NCI-H2227 treated with DMSO at 0.1 percent for 48 hours (cell line): ENCODE data around the gene ARHGAP44.
"Not testable (repeated sequence)": the region's sequence is repeated elsewhere in the genome, so short reads cannot be mapped to it uniquely, and the experiment has no call there.

Experiments
- DNase-seq: peaks from one replicate; lab custom pipeline; 2025; lab: John Stamatoyannopoulos, UW

Gene ARHGAP44

DNA sequence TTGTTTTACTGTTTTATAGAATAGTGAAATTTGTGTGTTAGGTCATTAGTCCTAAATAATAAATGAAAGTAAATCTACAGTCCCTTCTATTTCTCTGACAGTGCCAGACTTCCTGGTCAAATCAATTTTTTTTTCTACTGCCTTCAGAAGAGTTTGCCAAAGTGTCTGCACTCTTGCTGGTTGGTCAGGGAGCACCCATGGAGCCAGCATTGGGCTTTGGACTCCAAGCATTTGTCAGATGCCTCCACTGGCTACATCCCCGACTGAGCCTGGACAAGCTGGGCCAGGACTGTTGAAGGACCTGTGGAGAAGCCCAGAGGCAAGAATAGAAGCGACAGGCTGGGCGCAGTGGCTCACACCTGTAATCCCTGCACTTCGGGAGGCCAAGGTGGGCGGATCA lies 174.9 kb downstream of the ARHGAP44 start:
- DNase-seq = no peak

DNA sequence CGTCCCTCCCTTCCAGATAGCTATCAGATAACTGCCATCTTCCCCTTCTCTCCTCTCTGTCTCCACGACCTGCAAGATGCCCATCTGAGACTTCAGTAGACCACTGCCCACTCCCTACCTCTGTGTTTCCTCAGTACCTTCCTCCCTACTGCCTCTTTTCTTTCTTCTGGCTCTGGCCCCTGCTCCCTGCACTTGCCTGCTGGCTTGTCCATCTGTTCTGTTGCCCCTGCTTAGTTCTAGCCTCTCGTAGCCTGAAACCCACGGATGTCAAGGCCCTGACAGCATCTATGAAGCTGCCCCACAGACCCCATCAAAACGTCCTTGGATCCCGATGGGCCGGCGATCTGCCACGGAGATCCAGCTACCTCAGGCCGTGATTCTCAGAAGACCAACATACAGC lies 175.5 kb downstream of the ARHGAP44 start:
- DNase-seq = no peak

DNA sequence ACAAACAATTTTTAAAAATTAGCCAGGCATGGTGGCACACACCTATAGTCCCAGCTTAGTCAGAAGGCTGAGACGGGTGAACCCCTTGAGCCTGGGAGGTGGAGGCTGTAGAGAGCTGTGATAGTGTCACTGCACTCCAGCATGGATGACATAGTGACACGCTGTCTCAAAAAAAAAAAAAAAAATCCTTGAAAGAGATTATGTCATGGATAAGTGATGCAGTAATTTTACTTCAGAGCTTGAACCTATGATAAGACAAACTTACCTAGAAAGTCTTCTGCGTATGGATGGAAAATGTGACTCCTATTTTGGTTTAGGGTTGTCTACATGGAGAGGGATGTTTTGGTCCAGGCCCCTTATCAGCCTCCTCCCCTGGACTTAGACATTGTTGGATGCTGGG lies 176.7 kb downstream of the ARHGAP44 start:
- DNase-seq = no peak

DNA sequence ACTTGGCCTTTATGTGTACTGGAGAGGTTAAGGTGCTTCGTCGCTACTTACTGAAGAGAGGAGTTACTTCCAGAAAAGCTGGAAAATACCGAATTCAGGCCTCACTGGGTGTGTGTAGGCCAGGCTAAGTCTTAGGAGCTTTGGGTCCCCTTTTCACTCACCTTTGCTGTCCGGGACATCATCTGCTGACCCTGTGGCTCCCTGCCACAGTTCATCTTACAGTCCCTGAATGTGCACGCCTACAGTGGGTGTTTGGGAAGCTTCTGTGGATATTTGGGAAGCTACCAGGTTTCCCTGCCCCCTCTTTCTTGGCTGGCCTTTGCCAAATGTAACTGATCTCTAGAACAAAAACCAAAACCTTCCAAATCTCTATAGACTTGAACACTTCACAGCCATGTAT lies 177.1 kb downstream of the ARHGAP44 start:
- DNase-seq = no peak

DNA sequence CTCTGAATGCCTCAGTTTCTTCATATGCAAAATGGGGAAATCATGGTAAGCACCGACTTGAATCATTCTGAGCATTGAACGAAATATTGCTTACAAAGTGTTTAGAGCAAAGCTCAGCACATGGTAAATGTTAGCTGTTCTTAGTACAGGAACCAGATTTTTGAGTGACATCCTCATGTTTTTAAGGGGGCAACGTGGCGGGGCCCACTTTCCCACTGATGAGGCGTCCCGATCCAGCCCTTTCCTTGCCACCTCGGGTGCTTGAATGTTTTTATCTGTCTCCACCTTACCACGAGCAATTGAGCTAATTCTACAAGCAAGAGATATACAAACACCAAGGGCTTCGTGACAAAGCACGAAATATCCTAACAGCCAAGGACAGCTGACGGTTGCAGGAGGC lies 178.7 kb downstream of the ARHGAP44 start:
- DNase-seq = no peak

DNA sequence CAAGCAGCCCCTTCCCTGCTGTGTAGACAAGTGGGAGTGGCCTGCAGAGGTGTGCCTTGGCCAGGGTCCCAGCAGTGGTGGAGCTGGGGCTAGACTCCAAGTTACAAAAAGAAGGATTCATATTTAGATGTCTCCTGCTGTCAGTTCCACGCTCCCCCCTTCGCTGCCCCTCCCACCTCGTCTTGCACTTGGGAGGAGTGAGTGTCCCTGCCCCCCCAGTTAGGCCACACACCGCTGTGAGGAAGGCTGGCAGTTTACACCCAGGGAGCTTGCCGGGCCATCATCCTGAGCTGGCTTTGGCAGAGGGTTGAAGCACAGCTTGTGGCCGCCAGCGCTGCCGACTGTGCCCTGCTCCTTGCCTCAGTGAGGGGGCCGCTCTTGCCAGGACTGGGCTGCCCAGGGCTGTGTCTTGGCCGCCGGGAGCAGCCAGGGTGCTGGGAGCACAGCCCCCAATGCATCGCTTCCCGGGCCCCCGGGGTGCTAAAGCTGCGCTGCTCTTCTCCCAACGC lies 184.3 kb downstream of the ARHGAP44 start:
- no peak for DNase-seq

DNA sequence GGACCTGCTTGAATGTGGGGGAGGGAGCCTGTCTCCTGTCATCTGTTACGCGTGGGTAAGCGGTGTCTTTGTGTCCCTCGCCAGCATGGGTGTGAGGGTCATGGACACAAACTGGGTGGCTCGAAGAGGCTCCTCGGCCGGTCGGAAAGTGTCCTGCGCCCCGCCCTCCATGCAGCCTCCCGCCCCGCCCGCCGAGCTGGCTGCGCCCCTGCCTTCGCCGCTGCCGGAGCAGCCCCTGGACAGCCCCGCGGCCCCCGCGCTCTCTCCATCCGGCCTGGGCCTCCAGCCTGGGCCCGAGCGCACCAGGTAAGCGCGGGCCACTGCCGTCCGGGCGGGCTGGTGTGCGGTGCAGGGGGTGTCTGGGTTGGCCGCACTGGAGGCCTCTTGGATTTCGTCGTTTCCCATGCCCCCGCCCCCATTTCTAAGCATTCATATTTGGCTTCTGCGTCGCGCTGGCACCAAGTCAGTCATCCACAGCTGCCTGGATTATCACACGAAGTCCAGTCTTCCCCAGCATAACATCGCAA lies 184.8 kb downstream of the ARHGAP44 start:
- no peak for DNase-seq

DNA sequence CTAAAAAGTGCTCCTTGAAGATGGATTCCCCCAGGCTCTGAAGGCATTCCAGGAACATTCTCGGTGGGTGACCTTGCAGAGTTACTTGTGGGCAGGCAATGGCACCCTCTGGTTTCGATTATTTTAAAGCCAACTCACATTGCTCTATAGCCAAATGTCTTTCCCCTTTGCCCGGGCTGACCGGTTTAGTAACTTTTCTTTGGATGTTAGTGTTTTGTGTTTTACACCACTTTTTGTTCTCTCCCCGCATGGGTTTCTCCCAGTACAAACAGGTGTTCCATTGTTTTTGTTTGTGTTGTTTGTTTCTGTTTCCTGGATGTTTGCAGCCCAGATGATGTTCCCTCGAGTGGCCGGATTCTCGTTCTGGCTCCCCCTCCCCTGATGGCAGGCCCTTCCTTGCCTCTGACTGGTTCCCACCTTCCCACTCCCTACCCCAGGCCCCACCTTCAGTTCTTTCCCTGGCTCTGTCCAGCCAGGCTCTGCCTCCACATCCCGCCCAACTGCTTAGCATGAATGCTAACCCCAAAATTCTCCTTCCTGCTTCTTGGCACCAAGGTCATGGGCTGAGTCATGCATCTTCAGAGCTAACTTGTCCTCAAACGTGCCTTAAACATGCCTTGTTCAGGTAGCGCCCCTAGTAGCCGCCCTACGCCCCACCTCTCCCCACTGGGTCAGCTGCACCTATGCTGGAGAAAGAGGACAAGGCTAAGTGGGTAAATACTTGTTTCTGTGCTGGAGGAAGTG lies 187.9 kb downstream of the ARHGAP44 start:
- no peak for DNase-seq

DNA sequence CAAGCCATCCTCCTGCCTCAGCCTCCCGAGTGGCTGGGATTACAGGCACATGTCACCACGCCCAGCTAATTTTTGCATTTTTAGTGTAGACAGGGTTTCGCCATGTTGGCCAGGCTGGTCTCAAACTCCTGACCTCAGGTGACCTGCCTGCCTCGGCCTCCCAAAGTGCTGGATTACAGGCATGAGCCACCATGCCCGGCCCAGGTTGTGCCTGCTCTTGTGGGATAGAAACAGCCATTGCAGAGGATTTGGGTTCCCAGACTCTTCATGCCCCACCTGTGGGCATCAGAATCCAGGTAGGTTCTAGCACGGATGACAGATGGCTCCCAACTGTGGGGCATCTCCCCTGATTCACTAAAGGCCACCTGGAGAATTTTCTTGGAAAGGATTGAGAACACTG lies 189.5 kb downstream of the ARHGAP44 start:
- not testable (repeated sequence) for DNase-seq

DNA sequence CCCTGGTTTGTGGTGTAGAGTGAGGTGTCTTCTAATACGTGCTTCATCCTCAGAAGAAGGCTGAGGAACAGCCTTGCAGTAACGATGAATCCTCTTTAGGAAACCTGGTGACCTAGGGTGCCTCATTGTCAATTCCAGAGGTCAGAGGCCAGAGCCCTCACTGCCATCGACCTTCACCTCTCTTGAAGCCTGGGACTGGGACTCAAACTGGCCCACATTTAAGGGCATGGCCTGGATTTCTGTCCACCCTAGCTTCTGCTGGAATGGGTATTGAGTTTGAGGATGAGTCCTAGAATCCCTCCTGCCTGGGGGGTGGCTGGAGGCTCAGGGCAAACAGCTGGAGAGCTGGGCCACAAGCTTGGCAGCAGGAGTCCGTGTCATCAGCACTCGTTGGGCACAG lies 189.9 kb downstream of the ARHGAP44 start:
- DNase-seq = no peak

DNA sequence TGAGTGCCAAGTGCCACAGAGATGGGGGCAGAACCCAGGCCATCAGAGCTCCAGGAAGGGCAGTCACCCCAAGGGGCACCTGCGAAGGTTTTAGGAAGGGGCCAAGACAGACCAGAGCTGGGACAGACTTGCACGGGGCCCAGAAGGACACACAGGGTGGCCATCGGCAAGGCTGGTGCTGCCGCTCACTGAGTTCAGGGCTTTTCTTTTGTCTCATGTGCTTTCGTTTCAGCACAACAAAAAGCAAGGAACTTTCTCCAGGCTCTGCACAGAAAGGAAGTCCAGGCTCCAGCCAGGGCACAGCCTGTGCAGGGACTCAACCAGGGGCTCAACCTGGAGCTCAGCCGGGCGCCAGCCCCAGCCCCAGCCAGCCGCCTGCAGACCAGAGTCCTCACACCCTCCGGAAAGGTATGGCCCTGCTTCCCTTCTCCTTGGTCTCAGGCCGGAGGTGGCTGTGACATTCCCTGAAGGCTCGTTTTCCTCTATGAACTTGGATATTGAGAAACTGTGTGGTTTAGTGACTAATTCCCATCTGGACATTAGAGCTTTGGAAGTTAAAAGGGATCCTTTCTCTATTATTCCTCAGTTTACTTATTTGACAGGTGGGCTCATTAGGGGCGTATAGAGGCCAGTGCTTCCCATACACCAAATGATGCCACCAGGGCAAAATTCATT lies 190.7 kb downstream of the ARHGAP44 start:
- no peak for DNase-seq

DNA sequence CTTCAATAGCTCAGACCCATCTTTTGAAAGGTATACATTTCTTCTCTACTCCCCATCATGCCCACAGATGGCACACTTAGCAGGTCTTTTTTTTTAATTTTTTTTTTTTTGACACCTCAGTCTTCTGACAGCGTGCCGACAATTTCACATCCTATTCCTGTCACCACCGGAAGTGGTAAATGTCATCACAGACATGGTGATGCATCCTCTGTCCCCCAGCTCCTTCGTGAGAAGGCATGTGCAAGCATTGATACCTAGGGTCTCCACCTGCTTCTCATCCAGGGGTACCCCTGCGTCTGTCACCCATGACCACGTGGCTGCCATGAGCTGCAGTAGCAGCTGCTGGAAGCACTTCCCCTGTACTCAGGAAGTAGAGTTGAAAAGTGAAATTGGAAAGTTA lies 192.9 kb downstream of the ARHGAP44 start:
- DNase-seq = no peak

DNA sequence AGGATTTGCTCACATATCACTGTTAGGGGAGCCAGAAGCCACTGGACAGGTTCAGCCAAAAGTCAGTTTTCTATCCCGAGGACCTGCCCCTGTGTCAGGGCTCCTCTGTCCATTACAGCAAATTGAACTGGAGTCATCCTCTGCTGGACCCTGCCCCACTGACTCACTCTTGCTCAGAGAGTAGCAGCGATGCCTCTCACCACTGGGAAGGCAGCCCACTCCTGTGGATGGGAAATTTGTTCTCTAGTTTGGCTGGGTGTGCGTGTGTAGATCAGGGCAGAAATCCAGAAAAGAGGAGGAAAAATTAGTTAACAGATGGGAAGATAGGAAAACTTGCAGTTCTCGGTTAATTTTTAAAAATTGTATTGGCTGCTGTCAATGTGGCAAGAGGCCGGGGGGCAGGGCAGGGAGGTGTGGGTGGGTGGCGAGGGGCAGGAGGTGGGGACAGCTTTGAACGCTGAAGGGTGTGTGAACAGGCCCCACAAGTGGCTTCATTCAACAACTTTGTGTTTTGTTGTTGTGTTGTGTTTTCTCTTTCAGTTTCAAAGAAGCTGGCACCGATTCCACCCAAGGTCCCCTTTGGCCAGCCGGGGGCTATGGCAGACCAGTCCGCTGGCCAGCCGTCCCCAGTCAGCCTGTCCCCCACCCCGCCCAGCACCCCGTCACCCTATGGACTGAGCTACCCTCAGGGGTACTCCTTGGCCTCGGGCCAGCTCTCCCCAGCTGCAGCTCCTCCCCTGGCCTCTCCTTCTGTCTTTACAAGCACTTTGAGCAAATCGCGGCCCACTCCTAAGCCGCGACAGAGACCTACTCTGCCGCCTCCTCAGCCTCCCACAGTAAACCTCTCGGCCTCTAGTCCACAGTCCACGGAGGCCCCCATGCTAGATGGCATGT lies 194.9 kb downstream of the ARHGAP44 start:
- no peak for DNase-seq

DNA sequence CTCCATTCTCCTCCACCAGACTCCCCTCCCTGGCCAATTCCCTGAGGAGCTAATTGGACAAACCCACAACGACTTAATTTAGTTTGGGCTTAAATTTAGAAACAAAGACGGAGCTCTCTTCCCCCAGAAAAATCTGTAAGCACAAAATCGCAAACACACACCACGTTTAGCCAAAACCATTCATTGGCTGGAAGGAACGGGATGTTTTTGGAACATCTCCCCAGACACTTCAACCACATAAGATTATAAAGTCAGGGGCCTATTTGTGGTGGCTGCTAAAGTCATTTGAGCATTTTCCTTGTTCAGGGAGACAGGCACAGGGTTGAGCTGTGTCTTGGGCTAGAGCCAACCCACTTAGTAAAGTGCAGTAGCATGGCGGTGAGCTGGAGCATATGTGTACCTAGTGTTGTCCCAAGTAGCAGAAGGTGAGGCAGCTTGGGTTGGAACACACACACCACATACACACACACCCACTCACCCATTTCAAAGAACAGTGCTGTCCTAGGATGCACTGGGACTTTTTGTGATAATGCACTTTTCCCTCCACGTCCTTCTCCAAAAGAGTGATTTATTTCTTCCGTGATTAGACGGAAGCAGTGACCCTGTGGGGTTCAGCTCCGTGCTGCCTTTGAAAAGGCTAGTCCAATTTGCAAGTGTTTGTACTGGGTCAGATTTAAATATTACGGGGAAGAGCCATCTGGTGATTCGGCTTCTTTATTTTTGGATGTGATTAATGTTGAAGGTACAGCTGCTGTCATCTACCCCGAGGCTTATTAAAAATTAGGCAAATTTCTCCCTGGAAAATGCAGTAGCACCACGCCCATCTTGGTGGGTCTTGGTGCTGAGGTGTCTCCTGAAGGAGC lies 196.4 kb downstream of the ARHGAP44 start:
- DNase-seq = no peak

DNA sequence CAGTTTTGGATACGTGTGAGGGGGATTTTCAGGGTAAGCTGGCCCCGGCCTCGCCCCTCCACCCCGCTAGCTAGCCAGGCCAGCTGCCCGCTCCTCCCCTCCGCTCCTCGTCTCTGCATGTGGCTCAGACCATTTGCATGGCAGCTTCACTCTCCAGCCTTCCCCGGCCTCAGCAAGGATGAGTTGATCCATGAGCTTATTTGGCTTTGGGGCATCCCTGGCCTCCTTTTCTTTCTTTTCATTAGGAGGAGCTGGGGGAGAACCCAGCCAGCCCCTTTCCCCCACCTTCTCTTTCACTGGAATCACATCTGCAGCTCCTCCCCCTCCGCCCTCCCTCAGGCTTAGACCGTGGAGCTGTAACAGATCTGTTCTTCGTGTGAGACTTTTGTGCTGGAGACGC lies 197.8 kb downstream of the ARHGAP44 start:
- DNase-seq = peak; percentile 22

DNA sequence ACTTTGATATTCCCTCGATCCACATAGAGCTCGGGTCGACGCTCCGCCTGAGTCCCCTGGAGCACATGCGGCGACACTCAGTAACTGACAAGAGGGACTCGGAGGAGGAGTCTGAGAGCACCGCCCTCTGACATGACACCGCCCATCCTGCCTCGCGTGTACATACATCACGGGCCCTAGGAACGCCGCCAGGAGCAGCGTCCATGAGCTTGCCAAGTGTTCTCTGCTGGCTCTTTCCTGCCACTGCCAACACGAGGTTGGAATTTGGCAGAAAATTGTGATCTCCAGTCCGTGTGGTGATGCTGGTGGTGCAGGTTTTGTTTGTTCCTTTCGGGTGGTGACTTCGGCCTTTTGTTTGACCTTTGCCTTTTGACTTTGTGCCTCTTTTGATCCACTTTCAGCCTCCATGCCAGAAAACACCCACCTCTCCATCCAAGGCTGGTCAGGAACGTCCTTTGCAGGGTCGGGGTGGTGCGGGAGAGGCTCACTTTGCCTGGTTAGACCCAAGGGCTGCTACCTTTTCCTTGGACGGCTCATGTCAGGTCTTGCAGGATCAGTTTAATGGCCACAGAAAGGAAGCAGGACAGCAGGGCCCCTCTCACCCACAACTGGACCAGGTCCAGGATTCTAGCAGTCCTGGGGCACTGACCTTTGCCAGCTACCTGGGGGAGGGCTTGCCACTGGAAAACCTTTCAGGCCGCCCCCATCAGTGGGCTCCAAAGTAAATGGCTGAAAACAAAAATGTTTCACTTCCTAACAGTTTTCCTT lies 200.9 kb downstream of the ARHGAP44 start:
- DNase-seq = no peak

DNA sequence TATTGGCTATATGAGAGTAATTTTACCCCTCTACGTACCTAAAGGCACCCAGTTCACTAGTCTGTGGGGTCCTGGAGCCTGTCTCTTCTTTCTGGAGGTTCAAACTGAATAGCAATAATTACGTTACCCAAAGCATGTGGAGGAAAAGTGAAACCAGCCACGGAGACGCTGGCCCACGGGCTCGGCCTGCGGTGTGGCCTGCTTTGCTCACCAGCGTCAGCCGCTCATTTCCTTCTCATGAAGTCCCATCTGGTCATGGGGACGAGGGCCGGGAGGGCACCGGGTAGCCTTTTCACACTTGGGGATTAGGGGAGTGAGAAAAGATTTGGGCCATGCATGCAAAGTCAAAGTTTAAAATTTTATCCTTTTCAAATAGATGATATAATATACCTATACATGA lies 201.6 kb downstream of the ARHGAP44 start:
- no peak for DNase-seq

DNA sequence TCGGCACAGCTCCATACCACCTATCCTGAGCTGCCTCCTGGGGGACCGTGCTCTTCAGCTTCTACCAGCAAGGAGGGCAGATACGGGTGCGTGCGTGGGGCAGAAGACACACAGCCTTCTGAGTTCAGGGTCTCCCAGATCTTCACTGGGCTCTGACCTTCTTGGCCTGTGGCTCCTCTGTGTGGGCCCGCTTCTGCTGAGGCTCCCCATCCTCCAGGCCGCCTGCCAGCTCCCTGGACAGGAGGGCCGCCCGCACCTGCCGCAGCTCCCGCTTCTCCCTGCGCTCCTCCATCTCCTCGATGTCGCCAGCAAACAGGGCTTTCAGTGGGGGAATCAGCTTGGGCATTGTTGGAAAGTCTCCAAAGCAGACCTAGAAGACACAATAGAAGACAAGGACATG lies 203.4 kb downstream of the ARHGAP44 start:
- DNase-seq = no peak

DNA sequence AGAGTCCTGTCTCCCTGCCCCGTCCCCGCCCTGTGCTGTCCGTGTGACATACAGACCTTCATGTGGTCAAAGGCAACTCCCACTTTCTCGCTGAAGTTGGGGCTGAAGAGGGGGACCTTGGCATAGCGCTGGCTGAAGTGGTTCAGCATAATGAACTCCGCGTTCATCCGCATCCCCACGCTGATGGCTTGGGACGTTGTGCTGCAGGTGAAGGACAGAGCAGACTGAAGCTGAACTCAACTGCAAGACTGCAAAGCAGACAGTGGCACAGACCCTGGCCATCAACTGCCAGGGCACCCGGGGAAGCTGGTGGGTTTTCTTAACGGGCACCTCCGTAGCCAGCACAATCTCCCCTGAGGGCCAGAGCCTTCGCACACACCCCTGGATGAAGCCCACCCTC lies 204.3 kb downstream of the ARHGAP44 start:
- DNase-seq = no peak

DNA sequence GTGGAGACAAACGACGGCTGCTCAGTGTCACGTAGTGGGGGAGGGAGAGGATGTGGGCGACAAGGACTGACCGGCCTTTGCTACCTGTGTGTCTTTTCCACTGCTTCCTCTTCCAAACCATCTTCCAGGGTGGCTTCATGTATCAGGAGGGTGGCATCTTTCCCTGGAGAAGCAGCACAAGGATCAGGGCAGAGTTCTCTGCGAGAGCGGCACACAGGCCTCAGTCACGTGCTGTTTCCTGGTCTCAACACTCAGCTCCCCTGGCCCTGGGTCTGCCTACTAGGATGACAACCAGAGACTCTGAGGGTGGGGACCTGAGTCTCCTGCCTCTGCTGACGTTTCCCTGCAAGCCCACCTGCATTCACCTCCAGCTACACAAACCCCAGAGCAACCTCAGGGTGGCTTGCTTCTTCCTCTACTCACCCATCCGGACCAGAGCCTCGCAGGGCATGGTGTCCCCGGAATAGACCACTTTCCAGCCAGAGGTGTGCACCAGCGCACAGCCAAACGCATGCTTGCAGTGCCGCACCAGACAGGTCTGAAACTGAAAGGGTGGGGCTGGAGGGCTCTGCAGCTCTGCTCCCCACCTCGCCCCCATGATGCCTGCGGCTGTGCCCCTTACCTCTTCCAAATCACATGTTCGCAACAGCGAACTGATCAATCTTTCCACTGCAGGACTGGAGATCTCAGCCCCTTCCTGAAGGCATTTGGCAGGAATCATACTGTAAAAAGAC lies 205.2 kb downstream of the ARHGAP44 start:
- no peak for DNase-seq
